ENCODE measurements around the gene PHF10.

DNA sequence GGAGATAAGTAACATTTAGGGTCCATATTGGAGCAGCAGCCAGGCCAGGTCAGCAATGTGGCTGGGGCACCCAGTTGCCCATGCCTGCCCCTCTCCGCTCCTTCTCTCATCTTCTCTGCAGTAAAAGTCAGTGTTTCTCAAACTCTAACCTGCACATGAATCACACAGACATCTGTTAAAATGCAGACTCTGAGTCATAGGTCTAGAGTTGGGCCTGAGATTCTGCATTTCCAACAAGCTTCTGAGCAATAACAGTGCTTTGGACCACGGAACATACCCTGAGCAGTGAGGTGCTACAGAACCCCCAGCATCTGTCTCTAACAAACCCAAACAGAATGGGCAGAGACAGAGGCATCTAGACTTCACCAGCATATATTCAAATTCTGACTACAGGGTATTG is 10.1 kb downstream of the PHF10 start:
- TF ChIP-seq, protein P1, sequence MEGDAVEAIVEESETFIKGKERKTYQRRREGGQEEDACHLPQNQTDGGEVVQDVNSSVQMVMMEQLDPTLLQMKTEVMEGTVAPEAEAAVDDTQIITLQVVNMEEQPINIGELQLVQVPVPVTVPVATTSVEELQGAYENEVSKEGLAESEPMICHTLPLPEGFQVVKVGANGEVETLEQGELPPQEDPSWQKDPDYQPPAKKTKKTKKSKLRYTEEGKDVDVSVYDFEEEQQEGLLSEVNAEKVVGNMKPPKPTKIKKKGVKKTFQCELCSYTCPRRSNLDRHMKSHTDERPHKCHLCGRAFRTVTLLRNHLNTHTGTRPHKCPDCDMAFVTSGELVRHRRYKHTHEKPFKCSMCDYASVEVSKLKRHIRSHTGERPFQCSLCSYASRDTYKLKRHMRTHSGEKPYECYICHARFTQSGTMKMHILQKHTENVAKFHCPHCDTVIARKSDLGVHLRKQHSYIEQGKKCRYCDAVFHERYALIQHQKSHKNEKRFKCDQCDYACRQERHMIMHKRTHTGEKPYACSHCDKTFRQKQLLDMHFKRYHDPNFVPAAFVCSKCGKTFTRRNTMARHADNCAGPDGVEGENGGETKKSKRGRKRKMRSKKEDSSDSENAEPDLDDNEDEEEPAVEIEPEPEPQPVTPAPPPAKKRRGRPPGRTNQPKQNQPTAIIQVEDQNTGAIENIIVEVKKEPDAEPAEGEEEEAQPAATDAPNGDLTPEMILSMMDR (IDR thresholded peaks at IDR 0.05) = no peak
- no peak for TF ChIP-seq POLR2A (IDR thresholded peaks at IDR 0.05)
